Fibroblast of lung (primary cell): ENCODE results near the gene TSPAN9. TPM values are rescaled to one million over a fixed set of nuclear protein-coding genes. Genes with fewer than 3 reads are reported as not detected.

Source experiments
- DNase-seq, 2 donors: peaks; one replicate each; pipeline versions ENCODE4 v3.0.0 to v3.0.0-alpha.2; 2010; ENCODE audit warnings: low read depth in 2 of 2
- H2AFZ ChIP-seq: 2 replicates; pipeline ENCODE4 v1.5.1; 2012; ENCODE audit warnings: low read length, control low read depth, inconsistent platforms
- H3K27ac ChIP-seq: 2 replicates; pipeline ENCODE4 v1.5.1; 2011; ENCODE audit warnings: low read length, control low read depth; ENCODE audit not compliant: insufficient read depth
- H3K27me3 ChIP-seq: 2 replicates; pipeline ENCODE4 v1.5.1; 2011; ENCODE audit warnings: mild to moderate bottlenecking, low read length; ENCODE audit not compliant: control insufficient read depth, insufficient read depth
- H3K36me3 ChIP-seq: 2 replicates; pipeline ENCODE4 v1.5.1; 2011; ENCODE audit warnings: low read length; ENCODE audit not compliant: control insufficient read depth, insufficient read depth
- H3K4me1 ChIP-seq: 2 replicates; pipeline ENCODE4 v1.5.1; 2011; ENCODE audit warnings: low read length; ENCODE audit not compliant: control insufficient read depth, insufficient read depth; ENCODE audit errors: extremely low read depth
- H3K4me2 ChIP-seq: 2 replicates; pipeline ENCODE4 v1.5.1; 2011; ENCODE audit warnings: low read length, control low read depth; ENCODE audit not compliant: insufficient read depth; ENCODE audit errors: extremely low read depth
- H3K4me3 ChIP-seq, 4 experiments: fragments of 200-600 bp in 1 of 4; sonication (generic) in 1 of 4; replicated peaks in 1 of 4; 2 replicates each; pipeline ENCODE4 v1.5.1; 2011 to 2016; ENCODE audit warnings: low read length in 4 of 4, low read depth in 3 of 4, mild to moderate bottlenecking in 3 of 4, control low read depth in 2 of 4, inconsistent platforms in 1 of 4, mixed read lengths in 1 of 4; ENCODE audit not compliant: insufficient read depth in 1 of 4; ENCODE audit errors: control extremely low read depth in 1 of 4
- H3K79me2 ChIP-seq: 2 replicates; pipeline ENCODE4 v1.5.1; 2012; ENCODE audit warnings: mild to moderate bottlenecking, low read length, inconsistent platforms; ENCODE audit not compliant: control insufficient read depth, insufficient read depth
- H3K9ac ChIP-seq: 2 replicates; pipeline ENCODE4 v1.5.1; 2011; ENCODE audit warnings: mild to moderate bottlenecking, low read length, control low read depth; ENCODE audit not compliant: insufficient read depth
- H3K9me3 ChIP-seq: 2 replicates; pipeline ENCODE4 v1.5.1; 2012; ENCODE audit warnings: low read depth, low read length; ENCODE audit not compliant: control insufficient read depth, insufficient read depth
- H4K20me1 ChIP-seq: 2 replicates; pipeline ENCODE4 v1.5.1; 2011; ENCODE audit warnings: low read length; ENCODE audit not compliant: control insufficient read depth, insufficient read depth; ENCODE audit errors: extremely low read depth
- EZH2 ChIP-seq: IDR thresholded peaks from 2 replicates; pipeline ENCODE4 v1.5.1; 2012; ENCODE audit warnings: low read length, control low read depth, mild to moderate bottlenecking; ENCODE audit errors: missing control alignments
- polyA plus RNA-seq, 2 donors: library from polyadenylated mRNA; depleted of rRNA in 1 of 2; stranded (reverse) in 1 of 2; unstranded in 1 of 2; fragments of >200 nt; gene quantifications; 2 replicates each; pipeline ENCODE4 v1.2.1, GENCODE V29; 2011 to 2012; ENCODE audit warnings: missing spikeins in 1 of 2
- total RNA-seq: library from RNA; depleted of rRNA; stranded (reverse); fragments of >200 nt; gene quantifications from 2 replicates; pipeline ENCODE4 v1.2.1, GENCODE V29; 2014
- TF ChIP-seq, protein P1 (sequence below), 2 donors: IDR thresholded peaks in 1 of 2; conservative IDR thresholded peaks in 1 of 2; 1 replicate in 1 of 2; 2 replicates in 1 of 2; pipeline ENCODE4 v1.5.1; 2011 to 2012; ENCODE audit warnings: low read length in 2 of 2, control low read depth in 1 of 2, inconsistent platforms in 1 of 2, low read depth in 1 of 2, mild to moderate bottlenecking in 1 of 2

Gene TSPAN9
- total and polyA plus RNA-seq, 2 donors (not counting 1 experiment from before 2014, with no cell fraction given): 31.1 to 35.2 TPM

DNA sequence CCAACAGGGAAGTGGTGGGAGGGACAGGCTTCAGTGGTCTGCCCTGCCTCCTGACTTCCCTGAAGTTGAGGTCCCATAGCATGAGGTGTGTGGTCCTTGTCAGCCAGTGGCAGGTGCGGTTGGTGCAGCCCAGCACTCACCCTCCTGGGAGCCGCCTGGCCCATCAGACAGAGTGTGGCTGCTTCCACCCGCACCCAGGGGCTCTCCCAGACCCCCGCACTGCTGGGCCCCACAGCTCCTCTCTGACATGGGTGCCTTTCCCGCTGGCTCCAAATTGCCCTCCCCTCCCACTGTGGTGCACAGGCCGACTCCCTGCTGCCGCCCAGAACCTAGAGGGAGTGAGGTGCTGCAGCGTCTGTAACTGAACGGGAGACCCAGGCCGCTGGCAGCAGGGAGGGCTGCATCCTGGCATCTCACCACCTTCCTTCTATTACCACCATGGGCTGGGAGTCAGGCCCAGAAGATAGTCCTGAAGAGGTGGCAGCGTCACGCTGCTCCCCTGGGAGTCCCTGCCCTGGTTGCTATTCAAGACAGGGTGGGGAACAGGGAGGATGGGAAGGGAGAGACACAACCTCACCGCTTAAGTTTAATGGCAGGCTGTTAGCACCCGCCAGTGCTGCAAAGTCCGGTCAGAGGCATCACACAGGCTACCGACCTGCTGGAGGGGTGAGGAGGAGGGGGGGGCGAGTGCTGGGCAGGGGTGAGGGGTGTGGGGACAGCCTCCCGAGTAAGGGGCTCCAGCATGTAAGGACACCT is 233.3 kb downstream of the TSPAN9 start:
- Histone ChIP-seq H3K9me3 (no peaks in the 10 kb centered on the region), H3K27me3 (peaks cover 3% of the 10 kb centered on the region), H2AFZ (no peak overlapping the region), H3K4me1 (peaks cover 7% of the 10 kb centered on the region), H3K4me3 (no peak overlapping the region), H3K27ac (no peak overlapping the region), H3K9ac (no peak overlapping the region), H3K4me2 (no peak overlapping the region), H3K79me2 (no peaks in the 10 kb centered on the region), H3K36me3 (no peaks in the 10 kb centered on the region), H4K20me1 (no peaks in the 10 kb centered on the region)
- no peak for DNase-seq
- TF ChIP-seq, protein P1, sequence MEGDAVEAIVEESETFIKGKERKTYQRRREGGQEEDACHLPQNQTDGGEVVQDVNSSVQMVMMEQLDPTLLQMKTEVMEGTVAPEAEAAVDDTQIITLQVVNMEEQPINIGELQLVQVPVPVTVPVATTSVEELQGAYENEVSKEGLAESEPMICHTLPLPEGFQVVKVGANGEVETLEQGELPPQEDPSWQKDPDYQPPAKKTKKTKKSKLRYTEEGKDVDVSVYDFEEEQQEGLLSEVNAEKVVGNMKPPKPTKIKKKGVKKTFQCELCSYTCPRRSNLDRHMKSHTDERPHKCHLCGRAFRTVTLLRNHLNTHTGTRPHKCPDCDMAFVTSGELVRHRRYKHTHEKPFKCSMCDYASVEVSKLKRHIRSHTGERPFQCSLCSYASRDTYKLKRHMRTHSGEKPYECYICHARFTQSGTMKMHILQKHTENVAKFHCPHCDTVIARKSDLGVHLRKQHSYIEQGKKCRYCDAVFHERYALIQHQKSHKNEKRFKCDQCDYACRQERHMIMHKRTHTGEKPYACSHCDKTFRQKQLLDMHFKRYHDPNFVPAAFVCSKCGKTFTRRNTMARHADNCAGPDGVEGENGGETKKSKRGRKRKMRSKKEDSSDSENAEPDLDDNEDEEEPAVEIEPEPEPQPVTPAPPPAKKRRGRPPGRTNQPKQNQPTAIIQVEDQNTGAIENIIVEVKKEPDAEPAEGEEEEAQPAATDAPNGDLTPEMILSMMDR (conservative IDR thresholded peaks at IDR 0.05 in 1 of 2, IDR thresholded peaks at IDR 0.05 in 1 of 2; ENCODE audit: low read depth in 1 of 2, low read length in 2 of 2): no peak
- no peak for TF ChIP-seq EZH2

DNA sequence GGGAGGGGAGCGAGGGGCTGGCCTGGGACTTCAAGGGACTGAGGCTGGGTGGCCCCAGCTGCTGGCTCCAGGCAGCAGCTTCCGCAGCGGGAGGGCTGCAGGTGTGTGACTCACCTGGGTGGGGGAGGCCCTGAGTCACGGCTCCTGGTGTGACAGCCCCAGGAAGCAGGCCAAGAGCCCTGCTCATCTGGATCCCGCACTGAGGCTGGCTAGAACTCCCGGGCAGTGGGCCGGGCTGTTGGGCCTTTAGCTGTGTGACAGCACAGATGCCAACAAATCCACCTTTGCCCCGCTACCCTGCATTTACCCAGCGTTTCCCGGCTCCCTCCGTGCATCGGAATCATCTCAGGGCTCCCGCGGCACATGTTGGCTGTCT is 233.8 kb downstream of the TSPAN9 start:
- Histone ChIP-seq H3K9ac (no peak overlapping the region), H3K4me3 (no peak overlapping the region), H3K9me3 (no peaks in the 10 kb centered on the region), H4K20me1 (no peaks in the 10 kb centered on the region), H3K4me1 (peaks cover 7% of the 10 kb centered on the region), H3K36me3 (no peaks in the 10 kb centered on the region), H3K4me2 (no peak overlapping the region), H2AFZ (no peak overlapping the region), H3K27ac (no peak overlapping the region), H3K27me3 (peaks cover 3% of the 10 kb centered on the region), H3K79me2 (no peaks in the 10 kb centered on the region)
- TF ChIP-seq EZH2: no peak
- TF ChIP-seq, protein P1 (conservative IDR thresholded peaks at IDR 0.05 in 1 of 2, IDR thresholded peaks at IDR 0.05 in 1 of 2; ENCODE audit: low read depth in 1 of 2, low read length in 2 of 2): no peak
- DNase-seq: peak in 1 of 2 donors; percentile 55

DNA sequence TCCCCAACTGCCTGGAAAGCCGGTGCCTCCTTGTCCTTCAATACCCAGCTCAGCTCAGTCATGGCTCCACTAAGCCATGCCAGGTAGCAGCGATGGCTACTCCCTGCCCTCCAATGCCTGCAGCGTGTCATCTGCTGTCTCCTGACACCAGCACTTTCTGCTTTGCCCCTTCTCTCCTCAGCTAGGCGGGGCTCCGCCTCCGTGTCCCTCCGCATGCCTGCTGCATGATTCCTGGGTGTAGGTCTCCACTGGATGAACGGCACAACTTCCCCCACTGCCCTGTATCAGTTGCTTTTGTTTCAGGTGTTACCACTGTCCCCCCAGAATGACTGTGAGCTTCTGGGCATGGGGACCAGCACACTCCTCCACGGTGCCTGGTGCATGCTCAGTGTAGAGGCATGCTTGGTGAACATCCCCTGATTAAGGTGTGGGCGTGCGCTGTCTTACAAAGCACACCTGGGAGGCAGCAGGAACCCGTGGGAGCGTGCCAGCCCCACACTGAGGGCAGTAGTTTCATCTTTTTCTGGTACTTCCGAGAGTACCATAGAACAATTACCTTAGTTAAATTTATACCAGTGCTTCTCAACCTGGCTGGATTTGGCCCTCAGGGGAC is 234.4 kb downstream of the TSPAN9 start:
- no peak overlapping the region for H3K9ac ChIP-seq
- H3K27me3 ChIP-seq: peaks cover 3% of the 10 kb centered on the region
- no peak overlapping the region for H3K27ac ChIP-seq
- H3K36me3 ChIP-seq: no peaks in the 10 kb centered on the region
- H2AFZ ChIP-seq: no peak overlapping the region
- peaks cover 7% of the 10 kb centered on the region for H3K4me1 ChIP-seq
- no peaks in the 10 kb centered on the region for H3K9me3 ChIP-seq
- H4K20me1 ChIP-seq: no peaks in the 10 kb centered on the region
- DNase-seq: no peak
- H3K79me2 ChIP-seq: no peaks in the 10 kb centered on the region
- TF ChIP-seq, protein P1 (conservative IDR thresholded peaks at IDR 0.05 in 1 of 2, IDR thresholded peaks at IDR 0.05 in 1 of 2; ENCODE audit: low read depth in 1 of 2, low read length in 2 of 2): no peak
- H3K4me2 ChIP-seq: no peak overlapping the region
- H3K4me3 ChIP-seq: no peak overlapping the region
